HG03196 (cell line): ENCODE measurements around the gene PCYT2.
A peak's percentile ranks its signal among the peaks of the same experiment; 100 is the strongest.

ENCODE experiments used
- ATAC-seq: cut with Tn5 transposase; IDR thresholded peaks from one replicate; pipeline ENCODE4 v1.9.1; 2021; ENCODE audit not compliant: unreplicated experiment

PCYT2 gene

GRCh38 chr17:81914103-81914850 lies 3.1 kb upstream of the PCYT2 start:
- no peak for ATAC-seq

GRCh38 chr17:81913394-81914102 lies 2.3 kb upstream of the PCYT2 start:
- ATAC-seq: no peak

GRCh38 chr17:81912441-81913309 lies 1.5 kb upstream of the PCYT2 start:
- ATAC-seq: no peak

- ATAC-seq: no peak
Measured at GRCh38 chr17:81911969-81912368, 770 bp upstream of the PCYT2 start.

- ATAC-seq: peak; percentile 21
Measured at GRCh38 chr17:81910840-81911276, 341 bp downstream of the PCYT2 start.

GRCh38 chr17:81909966-81910839 lies 996 bp downstream of the PCYT2 start:
- ATAC-seq: no peak

- no peak for ATAC-seq
Measured at GRCh38 chr17:81909231-81909630, 2.0 kb downstream of the PCYT2 start.

- no peak for ATAC-seq
Measured at GRCh38 chr17:81908793-81909192, 2.4 kb downstream of the PCYT2 start.

GRCh38 chr17:81907219-81908145 lies 3.7 kb downstream of the PCYT2 start:
- no peak for ATAC-seq

GRCh38 chr17:81906476-81907218 lies 4.6 kb downstream of the PCYT2 start:
- ATAC-seq: no peak

GRCh38 chr17:81905993-81906392 lies 5.2 kb downstream of the PCYT2 start:
- no peak for ATAC-seq

- no peak for ATAC-seq
Measured at GRCh38 chr17:81905424-81905875, 5.7 kb downstream of the PCYT2 start.

GRCh38 chr17:81904600-81905423 lies 6.4 kb downstream of the PCYT2 start:
- no peak for ATAC-seq

- no peak for ATAC-seq
Measured at GRCh38 chr17:81903896-81904599, 7.2 kb downstream of the PCYT2 start.

- ATAC-seq: no peak
Measured at GRCh38 chr17:81903415-81903831, 7.8 kb downstream of the PCYT2 start.

GRCh38 chr17:81902653-81903414 lies 8.4 kb downstream of the PCYT2 start:
- ATAC-seq: no peak
